H4 (cell line): ENCODE measurements around the gene MYH2. TPM values are rescaled to one million over a fixed set of nuclear protein-coding genes. Genes with fewer than 3 reads are reported as not detected.
"Not testable (repeated sequence)": the region's sequence is repeated elsewhere in the genome, so short reads cannot be mapped to it uniquely, and the experiment has no call there.

ENCODE experiments used
- DNase-seq: peaks from one replicate; pipeline ENCODE4 v3.0.0-alpha.2; 2015; ENCODE audit warnings: low spot score
- total RNA-seq: library from RNA; depleted of rRNA; stranded (reverse); fragments of >200 nt; shearing (Covaris generic); gene quantifications from 2 replicates; pipeline ENCODE4 v1.2.3, GENCODE V29; 2014; rRNA removed

MYH2 gene
- not detected in 2 replicates for total RNA-seq

DNA sequence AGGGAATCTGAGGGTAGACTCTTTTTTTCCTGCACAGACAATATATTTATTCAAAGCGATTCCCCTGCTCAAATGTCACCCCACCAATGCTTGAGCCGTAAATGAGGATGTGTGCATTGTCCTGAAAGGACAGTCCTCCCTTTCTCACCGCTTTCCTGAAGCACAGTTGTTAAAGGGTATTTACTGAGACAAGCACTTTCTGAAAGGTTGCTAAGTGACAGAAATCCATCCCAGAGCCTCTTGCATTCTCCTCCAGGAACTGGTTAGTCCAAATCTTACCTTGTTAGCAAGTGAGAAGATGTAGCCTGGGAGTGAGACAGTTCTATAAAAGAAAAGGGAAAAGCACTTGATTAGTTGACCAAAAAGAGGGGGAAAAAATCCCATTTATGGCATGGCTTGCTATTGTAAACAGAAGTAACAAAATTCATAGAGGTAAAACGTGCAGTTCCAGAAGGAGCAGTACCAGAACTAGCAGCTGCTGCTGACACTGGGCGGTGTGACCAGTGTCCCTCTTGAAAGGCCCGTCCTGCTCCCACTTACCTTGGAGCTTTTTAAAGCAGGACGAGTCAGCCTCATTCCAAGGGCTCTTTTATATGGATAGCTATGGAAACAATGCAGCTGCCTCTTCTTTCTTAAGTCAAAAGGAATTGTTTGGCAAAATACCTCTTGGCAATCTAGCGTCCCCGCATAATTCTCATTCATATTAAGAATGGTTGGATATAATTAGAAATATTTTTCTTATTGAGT, at the start of gene MYH2:
TSS of gene MYH2 (minus strand) at position 563 of the 747 bp plus-strand sequence. CDS start 1,738 bp downstream, outside the sequence.
- no peak for DNase-seq

- DNase-seq = no peak
Observed at GRCh38 chr17:10598621-10599020, 49.2 kb upstream of the MYH2 start.

DNA sequence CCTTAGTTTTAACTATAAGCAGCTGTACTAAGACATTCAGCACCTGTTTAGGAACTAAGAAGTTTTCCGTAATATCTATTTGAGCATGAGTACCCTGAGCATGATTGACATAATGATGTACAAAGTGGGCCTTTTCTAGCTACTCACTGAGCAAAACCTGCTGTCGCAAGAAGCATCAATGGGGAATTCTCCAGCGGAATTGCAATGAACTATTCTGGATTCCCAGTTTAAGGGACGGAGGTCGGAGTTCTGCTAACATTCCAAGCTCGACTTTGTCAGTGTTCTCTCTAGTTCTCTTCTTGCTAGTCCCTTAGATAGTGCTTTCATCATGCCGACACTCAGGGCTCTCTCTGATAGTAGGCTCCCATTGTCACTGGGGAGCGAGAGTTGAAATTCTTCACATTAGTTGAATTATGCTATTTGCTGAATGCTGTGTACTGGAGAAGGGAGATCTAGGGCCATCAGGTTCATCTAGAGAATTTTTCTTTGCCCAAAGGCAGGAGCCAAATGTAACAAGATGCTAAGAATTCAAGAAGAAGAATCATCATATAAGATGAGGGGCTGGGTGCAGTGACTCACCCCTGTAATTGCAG, 40.2 kb upstream of the MYH2 start:
- DNase-seq = no peak

DNA sequence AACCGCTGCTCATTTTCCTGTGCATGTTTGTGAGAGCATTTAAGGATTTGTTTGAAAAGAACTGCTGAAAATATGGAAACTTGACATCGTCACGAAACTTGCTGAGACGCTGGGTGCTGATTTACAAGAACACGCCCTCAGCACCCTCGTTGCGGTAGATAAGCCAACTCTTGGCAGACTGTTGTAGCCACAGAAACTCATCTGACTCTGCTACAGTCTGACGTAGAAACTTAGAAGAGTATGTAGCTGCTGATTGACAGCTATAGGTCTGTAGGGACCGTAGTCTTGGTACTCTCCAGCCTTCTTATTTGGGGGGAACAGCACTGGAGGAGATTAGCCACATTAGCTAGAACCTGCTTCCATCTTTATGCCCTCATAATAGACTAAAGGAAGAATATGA, 36.1 kb upstream of the MYH2 start:
- peak; percentile 2 for DNase-seq

- no peak for DNase-seq
Observed at GRCh38 chr17:10583834-10584233, 34.4 kb upstream of the MYH2 start.

DNA sequence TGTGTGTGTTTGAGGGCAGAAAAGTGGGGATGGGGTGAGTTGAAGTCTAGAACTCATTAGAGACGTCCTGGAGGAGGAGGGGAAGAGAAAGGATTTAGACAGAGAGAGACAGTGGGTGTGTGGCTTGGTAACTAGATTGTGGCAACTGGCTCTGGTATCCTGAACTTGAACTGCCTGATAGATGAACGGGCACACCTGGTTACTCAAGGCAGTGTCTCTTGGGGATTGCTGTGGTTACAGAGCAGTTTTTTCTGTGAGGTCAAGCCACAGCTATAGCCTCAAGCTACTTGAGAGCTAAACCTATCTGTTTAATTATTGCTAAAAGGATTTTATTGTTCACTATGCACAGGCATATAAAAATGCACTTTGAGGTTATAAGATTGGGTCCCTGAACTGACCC, 29.8 kb upstream of the MYH2 start:
- peak; percentile 2 for DNase-seq

DNA sequence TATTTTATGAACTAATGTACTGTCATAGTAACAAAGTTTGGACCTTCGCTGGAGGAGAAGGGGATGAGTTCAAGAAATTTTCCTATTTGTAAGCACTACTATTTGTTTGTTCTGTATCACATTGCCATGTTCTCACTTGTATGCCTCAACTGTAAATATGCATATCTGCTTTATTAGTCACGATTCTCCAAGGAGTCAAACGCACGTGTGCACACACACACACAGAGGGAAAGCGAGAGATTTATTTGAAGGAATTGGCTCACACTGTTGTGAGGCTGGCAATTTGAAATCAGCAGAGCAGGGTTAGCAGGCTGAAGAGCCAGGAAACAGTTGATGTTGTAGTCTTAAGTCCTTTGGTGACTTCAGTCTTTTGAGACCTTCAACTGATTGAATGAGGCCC, 24.9 kb upstream of the MYH2 start:
- DNase-seq = no peak

GRCh38 chr17:10563991-10564660, 14.7 kb upstream of the MYH2 start:
- no peak for DNase-seq

GRCh38 chr17:10558049-10558448, 8.6 kb upstream of the MYH2 start:
- DNase-seq = no peak

DNA sequence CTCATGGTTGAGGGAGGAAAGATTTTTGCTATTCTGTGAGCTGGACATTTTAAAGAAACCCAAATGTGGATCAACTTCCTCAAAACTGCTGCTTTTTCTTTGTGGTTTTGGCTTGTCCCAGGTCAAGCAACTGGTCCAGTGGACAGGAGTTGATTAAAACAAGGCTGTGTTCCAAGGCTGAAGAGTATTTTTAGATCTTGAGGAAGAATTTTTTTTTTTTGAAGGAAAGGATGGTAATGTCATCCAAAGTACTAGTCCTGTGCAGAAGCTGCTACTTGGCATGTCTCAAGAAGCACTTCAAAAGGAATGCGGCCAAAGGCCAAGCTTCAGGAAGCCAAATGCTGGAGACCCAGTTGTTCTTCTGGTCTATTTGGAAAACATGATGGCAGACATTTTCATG, 8.0 kb upstream of the MYH2 start:
- no peak for DNase-seq

GRCh38 chr17:10556301-10557005, 7.0 kb upstream of the MYH2 start:
- no peak for DNase-seq

DNA sequence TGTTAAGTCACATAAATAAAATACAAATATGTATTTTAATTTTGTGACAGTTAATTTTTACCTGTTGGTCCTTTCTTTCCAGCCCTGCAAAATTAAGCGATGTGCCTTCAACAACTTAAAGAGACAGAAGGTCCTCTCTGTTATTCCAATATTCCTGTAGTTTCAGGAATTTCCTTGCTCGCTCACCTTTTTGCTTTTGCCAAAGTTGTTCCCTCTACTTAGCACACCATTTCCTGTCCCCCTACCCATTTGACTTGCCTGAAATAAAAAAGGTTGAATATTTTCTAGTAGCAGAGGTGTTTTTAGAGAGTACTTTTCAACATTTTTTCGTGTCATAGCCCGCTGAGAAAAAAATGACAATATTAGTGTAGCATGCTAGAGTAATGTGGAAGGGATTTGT, 556 bp upstream of the MYH2 start:
- DNase-seq = no peak

DNA sequence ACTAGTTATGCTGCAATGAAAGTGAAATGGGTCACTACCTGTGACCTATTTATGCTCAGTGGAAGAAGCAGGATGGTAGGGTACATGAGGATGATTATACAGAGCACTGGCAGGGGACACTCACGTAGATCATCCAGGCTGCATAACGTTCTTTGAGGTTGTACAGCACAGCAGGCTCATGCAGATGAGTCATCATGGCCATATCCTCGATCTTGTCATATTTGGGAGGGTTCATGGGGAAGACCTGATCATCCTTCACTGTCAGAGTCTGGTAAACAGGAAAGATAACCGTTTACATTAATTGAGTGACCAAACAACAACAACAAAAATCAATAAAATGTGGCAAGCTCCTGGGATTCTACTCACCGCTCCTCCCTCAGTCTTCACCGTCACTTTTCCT, 2.1 kb downstream of the MYH2 start:
- DNase-seq = no peak

DNA sequence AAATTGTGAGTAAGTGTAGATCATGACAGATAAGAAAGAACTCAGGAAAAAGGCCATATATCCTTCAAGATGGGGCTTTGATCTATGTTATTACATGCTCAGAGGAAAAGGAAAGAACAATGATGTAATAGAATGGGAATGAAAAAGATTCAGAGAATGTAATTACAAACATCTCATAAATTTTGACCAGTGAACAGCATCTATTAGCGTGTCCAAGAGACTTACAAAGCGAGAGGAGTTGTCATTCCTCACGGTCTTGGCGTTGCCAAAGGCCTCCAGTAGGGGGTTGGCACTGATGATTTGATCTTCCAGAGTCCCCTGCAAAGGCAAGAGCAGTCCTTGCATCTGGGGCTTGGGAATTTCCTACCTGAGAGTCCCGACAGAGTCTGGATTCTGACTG, 6.0 kb downstream of the MYH2 start:
- DNase-seq = not testable (repeated sequence)

DNA sequence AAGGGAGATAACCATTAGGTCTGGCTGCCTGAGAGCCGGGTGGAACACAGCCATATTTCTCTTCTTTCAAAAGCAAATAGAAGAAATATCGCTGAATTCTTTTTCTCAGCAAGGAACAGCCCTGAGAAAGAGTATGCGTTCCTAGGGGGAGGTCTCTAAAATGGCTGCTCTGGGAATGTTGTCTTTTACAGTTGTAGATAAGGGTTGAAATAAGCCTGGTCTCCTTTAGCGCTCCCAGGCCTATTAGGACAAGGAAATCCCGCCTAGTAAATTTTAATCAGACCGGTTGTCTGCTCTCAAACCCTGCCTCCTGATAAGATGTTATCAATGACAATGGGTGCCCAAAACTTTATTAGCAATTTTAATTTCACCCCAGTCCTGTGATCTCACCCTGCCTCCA, 8.3 kb downstream of the MYH2 start:
- not testable (repeated sequence) for DNase-seq

GRCh38 chr17:10532026-10532425, 17.4 kb downstream of the MYH2 start:
- DNase-seq = no peak

GRCh38 chr17:10527419-10527818, 22.0 kb downstream of the MYH2 start:
- no peak for DNase-seq

DNA sequence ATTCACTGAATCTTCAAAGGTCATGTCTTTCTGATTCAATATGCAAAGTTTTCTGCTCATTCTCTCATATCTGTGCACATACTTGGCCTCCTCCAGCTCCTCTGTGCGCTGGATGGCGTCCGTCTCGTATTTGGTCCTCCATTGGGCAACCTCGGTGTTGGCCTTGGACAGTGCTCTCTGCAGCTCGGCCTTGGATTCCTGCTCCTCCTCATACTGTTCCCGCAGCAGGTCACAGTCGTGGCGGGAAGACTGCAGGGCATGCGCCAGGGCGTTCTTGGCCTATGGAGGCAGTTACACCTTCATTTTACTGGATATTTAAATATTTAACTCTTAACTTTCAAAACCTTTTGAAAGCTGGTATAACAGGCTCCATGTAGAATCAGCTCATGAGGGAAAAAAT, 22.9 kb downstream of the MYH2 start:
- DNase-seq = no peak

DNA sequence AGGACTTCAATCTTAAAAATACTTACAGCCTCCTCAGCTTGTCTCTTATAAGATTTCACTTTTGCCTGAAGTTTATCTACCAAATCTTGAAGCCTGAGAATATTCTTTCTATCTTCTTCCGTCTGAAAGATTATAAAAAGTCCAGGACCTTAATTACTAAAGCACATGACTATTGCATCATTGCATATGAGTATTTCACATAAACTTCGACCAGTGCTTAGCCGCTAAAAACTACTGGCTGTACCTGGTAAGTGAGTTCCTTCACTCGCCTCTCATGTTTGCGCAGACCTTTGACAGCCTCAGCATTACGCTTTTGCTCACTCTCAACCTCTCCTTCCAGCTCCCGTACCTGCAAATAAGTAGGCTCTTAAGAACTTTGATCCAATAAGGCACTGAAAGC, 26.4 kb downstream of the MYH2 start:
- DNase-seq = no peak

- DNase-seq = no peak
Observed at GRCh38 chr17:10521949-10522348, 27.5 kb downstream of the MYH2 start.

DNA sequence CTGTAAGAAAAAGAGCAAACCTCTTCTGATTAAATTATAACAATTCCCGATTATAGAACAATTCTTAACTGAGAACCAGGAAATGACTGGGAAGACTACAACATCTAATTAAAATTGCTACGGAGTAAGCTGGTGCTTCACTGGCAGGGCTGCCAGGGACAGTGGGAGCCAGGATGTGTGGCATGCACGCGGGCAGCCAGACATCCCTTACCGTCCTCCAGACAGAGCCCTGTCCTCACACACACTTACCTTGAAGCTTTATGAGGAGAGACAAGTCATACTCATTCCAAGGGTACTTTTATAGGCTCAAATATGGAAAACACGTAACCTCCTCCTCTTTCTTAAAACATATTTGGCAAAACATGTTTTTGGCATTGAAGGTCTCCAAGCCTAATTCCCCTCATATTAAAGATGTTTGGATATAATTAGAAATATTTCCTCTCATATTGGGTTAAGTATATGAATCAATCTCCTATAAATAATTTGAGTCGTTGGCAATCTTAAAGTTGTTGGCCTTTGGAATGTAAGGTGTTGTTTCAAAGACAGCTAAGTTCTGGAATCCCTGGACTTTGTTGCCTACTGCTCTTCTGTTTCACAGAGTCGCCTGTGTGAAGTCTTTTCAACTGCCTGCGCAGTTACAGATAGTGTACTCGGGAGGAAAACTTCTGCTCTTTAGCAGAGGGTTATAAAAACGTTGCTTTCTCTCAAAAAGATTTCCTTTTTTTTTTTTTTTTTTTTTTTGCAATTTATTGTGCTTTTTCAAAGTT, 31.0 kb downstream of the MYH2 start, which contains the start of gene MYH1:
TSS of gene MYH1 (minus strand) at position 272 of the 767 bp plus-strand sequence. CDS start 1,900 bp downstream, outside the sequence.
- DNase-seq = no peak
